ENCODE results near the gene CLPX.
"Not testable (repeated sequence)": the region's sequence is repeated elsewhere in the genome, so short reads cannot be mapped to it uniquely, and the experiment has no call there.

The CLPX gene

DNA sequence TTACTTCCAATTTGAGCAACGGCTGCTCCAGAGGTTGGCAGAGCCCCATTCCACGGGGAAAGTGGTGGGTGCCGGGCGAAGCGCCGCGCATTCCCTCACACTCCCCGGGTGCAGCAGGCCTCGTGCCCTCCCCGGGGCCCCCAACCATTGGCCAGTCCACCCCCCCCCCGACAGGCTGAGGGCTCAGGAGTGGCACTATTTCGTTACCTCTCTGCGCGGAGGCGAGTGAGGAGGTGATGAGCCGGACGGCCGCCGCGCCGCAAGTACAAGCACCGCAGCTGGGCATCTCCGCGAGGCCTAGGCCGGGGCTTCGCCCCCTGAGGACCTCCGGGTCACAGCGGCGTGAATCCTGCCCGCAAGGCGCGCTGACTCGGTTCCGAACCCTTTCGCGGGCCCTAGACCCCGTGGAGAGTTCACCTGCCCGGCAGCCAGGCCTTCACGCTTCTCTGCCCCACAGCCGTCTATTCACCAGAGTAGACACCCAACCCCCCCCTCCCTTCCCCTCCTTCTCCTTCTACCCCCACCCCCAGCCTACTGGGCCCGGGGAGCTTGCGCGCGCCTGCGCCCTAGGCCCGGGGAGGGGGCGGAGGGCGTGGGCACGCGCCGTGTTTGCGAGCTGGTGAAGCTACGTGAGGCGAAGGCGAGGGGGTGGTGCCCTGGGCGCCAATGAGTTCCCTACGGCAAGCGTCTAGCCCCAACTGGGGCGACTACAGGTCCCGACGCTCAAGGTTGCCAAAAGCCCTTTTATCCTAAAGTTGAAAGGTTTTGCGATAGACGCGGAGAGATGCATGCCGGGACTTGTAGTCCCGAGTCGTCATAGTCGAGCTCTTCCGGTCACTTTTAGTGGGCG lies at the start of gene CLPX:
CLPX (minus strand) TSS at position 475 of the 850 bp plus-strand sequence; CDS start at position 286, 189 bp downstream.
- peak within 1 kb of the TSS; percentile 92 for H3K4me3 Mint-ChIP-seq
- H3K36me3 Mint-ChIP-seq (ENCODE audit: low read depth) = peaks cover 26% of the 10 kb centered on the region
- peak within 1 kb of the TSS; percentile 94 for H3K27ac Mint-ChIP-seq
- H3K9me3 Mint-ChIP-seq = no peaks in the 10 kb centered on the region
- no peaks in the 10 kb centered on the region for H3K27me3 Mint-ChIP-seq
- intact Hi-C loops (cut with micrococcal nuclease) = loop anchor here (2.0 kb wide), 2 partner anchors 52 to 120 kb away; partner anchors contain the start of genes PDCD7 and RNU5B-1
- peaks cover 24% of the 10 kb centered on the region for H3K4me1 Mint-ChIP-seq (ENCODE audit: low read depth)

DNA sequence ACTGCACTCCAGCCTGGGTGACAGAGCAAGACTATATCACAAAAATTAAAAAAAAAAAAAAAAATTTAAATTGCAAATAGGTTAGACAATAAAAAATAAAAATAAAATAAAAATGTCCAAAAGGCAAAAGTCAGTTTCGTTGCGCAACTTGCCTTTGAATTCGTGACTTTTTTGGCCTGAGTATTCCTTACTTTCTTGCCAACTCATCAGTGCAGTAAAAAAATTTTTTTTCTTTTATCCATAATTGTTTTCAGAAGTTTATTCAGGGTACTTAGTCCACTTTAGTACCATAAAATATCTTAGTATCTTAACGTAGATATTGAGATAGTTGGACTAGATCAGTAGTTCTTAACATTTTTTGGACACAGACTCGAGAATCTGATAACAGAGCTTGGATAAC lies 48.6 kb upstream of the CLPX start:
- no peak overlapping the region for H3K4me3 Mint-ChIP-seq
- no peaks in the 10 kb centered on the region for H3K36me3 Mint-ChIP-seq (ENCODE audit: low read depth)
- intact Hi-C loops (cut with micrococcal nuclease) = no loop called here
- no peaks in the 10 kb centered on the region for H3K9me3 Mint-ChIP-seq
- H3K4me1 Mint-ChIP-seq (ENCODE audit: low read depth) = peaks cover 19% of the 10 kb centered on the region
- no peaks in the 10 kb centered on the region for H3K27me3 Mint-ChIP-seq
- H3K27ac Mint-ChIP-seq = no peak overlapping the region

DNA sequence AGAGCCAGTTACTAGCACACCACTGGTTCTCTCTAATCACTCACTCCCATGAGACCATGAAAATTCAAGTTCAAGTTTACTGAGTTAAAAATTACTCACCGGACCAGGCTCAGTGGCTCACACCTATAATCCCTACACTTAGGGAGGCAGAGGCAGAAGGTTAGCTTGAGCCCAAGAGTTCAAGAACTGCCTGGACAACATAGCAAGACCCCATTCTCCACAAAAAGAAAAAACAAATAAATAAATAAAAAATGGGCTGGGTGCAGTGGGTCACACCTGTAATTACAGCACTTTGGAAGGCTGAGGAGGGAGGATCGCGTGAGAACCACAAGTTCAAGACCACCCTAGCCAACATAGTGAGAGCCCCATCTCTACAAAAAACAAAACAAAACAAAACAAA lies 47.4 kb upstream of the CLPX start:
- H3K36me3 Mint-ChIP-seq (ENCODE audit: low read depth) = no peaks in the 10 kb centered on the region
- no peaks in the 10 kb centered on the region for H3K27me3 Mint-ChIP-seq
- intact Hi-C loops (cut with micrococcal nuclease) = no loop called here
- peaks cover 15% of the 10 kb centered on the region for H3K4me1 Mint-ChIP-seq (ENCODE audit: low read depth)
- no peak overlapping the region for H3K4me3 Mint-ChIP-seq
- no peaks in the 10 kb centered on the region for H3K9me3 Mint-ChIP-seq
- H3K27ac Mint-ChIP-seq = no peak overlapping the region

- intact Hi-C loops (cut with micrococcal nuclease) = no loop called here
- no peaks in the 10 kb centered on the region for H3K9me3 Mint-ChIP-seq
- no peaks in the 10 kb centered on the region for H3K36me3 Mint-ChIP-seq (ENCODE audit: low read depth)
- H3K27ac Mint-ChIP-seq = no peak overlapping the region
- no peak overlapping the region for H3K4me3 Mint-ChIP-seq
- H3K27me3 Mint-ChIP-seq = no peaks in the 10 kb centered on the region
- H3K4me1 Mint-ChIP-seq (ENCODE audit: low read depth) = peaks cover 9% of the 10 kb centered on the region
These were observed 46.2 kb upstream of the CLPX start for GRCh38 chr15:65231306-65231705.

DNA sequence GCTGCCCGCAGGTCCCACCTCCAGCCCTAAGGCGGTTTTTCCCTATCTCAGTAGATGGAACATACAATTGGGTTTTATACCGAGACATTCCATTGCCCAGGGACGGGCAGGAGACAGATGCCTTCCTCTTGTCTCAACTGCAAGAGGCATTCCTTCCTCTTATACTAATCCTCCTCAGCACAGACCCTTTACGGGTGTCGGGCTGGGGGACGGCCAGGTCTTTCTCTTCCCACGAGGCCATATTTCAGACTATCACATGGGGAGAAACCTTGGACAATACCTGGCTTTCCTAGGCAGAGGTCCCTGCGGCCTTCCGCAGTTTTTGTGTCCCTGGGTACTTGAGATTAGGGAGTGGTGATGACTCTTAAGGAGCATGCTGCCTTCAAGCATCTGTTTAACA lies 41.8 kb upstream of the CLPX start:
- H3K27me3 Mint-ChIP-seq = not testable (repeated sequence)

GRCh38 chr15:65226221-65226620 lies 41.1 kb upstream of the CLPX start:
- H3K4me3 Mint-ChIP-seq = no peak overlapping the region
- H3K27ac Mint-ChIP-seq = no peak overlapping the region
- H3K4me1 Mint-ChIP-seq (ENCODE audit: low read depth) = peaks cover 8% of the 10 kb centered on the region
- intact Hi-C loops (cut with micrococcal nuclease) = no loop called here
- H3K9me3 Mint-ChIP-seq = no peaks in the 10 kb centered on the region
- H3K36me3 Mint-ChIP-seq (ENCODE audit: low read depth) = no peaks in the 10 kb centered on the region
- H3K27me3 Mint-ChIP-seq = no peaks in the 10 kb centered on the region

More for the DNA sequence above, 41.8 kb upstream of the CLPX start:
- H3K9me3 Mint-ChIP-seq; H3K27ac Mint-ChIP-seq; H3K4me3 Mint-ChIP-seq; H3K36me3 Mint-ChIP-seq (ENCODE audit: low read depth); intact Hi-C loops (cut with micrococcal nuclease): not testable (repeated sequence)
- peaks cover 14% of the 10 kb centered on the region for H3K4me1 Mint-ChIP-seq (ENCODE audit: low read depth)

DNA sequence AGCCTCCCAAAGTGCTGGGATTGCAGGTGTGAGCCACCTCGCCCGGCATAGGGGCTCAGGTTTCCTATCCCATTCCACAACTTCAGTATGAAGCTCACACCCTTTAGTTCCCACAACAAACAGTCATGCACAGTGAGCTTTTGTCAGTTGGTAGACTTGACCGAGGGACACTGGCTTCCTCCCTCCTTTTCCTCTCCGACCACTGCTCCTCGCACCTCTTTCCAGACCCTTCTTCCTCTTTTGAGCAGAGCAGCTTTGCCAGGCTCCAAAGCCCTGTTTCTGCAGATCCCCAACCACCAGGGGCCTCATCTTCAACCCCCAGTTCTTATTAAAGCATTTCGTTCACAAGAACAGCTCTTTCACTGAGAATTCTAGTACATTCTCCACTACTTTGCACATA lies 38.9 kb upstream of the CLPX start:
- no peaks in the 10 kb centered on the region for H3K9me3 Mint-ChIP-seq
- H3K4me1 Mint-ChIP-seq (ENCODE audit: low read depth) = peaks cover 6% of the 10 kb centered on the region
- H3K27me3 Mint-ChIP-seq = no peaks in the 10 kb centered on the region
- no peak overlapping the region for H3K4me3 Mint-ChIP-seq
- intact Hi-C loops (cut with micrococcal nuclease) = no loop called here
- no peaks in the 10 kb centered on the region for H3K36me3 Mint-ChIP-seq (ENCODE audit: low read depth)
- H3K27ac Mint-ChIP-seq = no peak overlapping the region

GRCh38 chr15:65222891-65223290 lies 37.7 kb upstream of the CLPX start:
- no peaks in the 10 kb centered on the region for H3K27me3 Mint-ChIP-seq
- H3K36me3 Mint-ChIP-seq (ENCODE audit: low read depth) = no peaks in the 10 kb centered on the region
- no peak overlapping the region for H3K4me3 Mint-ChIP-seq
- no peak overlapping the region for H3K27ac Mint-ChIP-seq
- H3K4me1 Mint-ChIP-seq (ENCODE audit: low read depth) = peaks cover 6% of the 10 kb centered on the region
- no peaks in the 10 kb centered on the region for H3K9me3 Mint-ChIP-seq
- intact Hi-C loops (cut with micrococcal nuclease) = no loop called here

- Mint-ChIP-seq H3K4me1 (ENCODE audit: low read depth) (peaks cover 6% of the 10 kb centered on the region), H3K27ac (no peak overlapping the region), H3K9me3 (no peaks in the 10 kb centered on the region), H3K36me3 (ENCODE audit: low read depth) (no peaks in the 10 kb centered on the region), H3K27me3 (no peaks in the 10 kb centered on the region), H3K4me3 (no peak overlapping the region)
- intact Hi-C loops (cut with micrococcal nuclease) = no loop called here
These were observed 36.6 kb upstream of the CLPX start for GRCh38 chr15:65221697-65222096.

- H3K27ac Mint-ChIP-seq = no peak overlapping the region
- peaks cover 4% of the 10 kb centered on the region for H3K4me1 Mint-ChIP-seq (ENCODE audit: low read depth)
- no peaks in the 10 kb centered on the region for H3K9me3 Mint-ChIP-seq
- H3K4me3 Mint-ChIP-seq = no peak overlapping the region
- no peaks in the 10 kb centered on the region for H3K27me3 Mint-ChIP-seq
- H3K36me3 Mint-ChIP-seq (ENCODE audit: low read depth) = no peaks in the 10 kb centered on the region
- intact Hi-C loops (cut with micrococcal nuclease) = no loop called here
These were observed 34.0 kb upstream of the CLPX start for GRCh38 chr15:65219137-65219536.

GRCh38 chr15:65217526-65218482 lies 32.7 kb upstream of the CLPX start:
- Mint-ChIP-seq H3K4me1 (ENCODE audit: low read depth) (no peaks in the 10 kb centered on the region), H3K4me3 (no peak overlapping the region), H3K9me3 (no peaks in the 10 kb centered on the region), H3K27me3 (no peaks in the 10 kb centered on the region), H3K36me3 (ENCODE audit: low read depth) (no peaks in the 10 kb centered on the region), H3K27ac (no peak overlapping the region)
- intact Hi-C loops (cut with micrococcal nuclease) = no loop called here

- Mint-ChIP-seq H3K9me3 (no peaks in the 10 kb centered on the region), H3K27ac (no peak overlapping the region), H3K36me3 (ENCODE audit: low read depth) (no peaks in the 10 kb centered on the region), H3K4me3 (no peak overlapping the region), H3K4me1 (ENCODE audit: low read depth) (no peaks in the 10 kb centered on the region), H3K27me3 (no peaks in the 10 kb centered on the region)
- intact Hi-C loops (cut with micrococcal nuclease) = no loop called here
These were observed 30.4 kb upstream of the CLPX start for GRCh38 chr15:65215496-65215895.

- Mint-ChIP-seq H3K27ac (no peak overlapping the region), H3K4me1 (ENCODE audit: low read depth) (no peaks in the 10 kb centered on the region), H3K36me3 (ENCODE audit: low read depth) (no peaks in the 10 kb centered on the region), H3K9me3 (no peaks in the 10 kb centered on the region), H3K27me3 (no peaks in the 10 kb centered on the region), H3K4me3 (no peak overlapping the region)
- intact Hi-C loops (cut with micrococcal nuclease) = no loop called here
These were observed 28.9 kb upstream of the CLPX start for GRCh38 chr15:65214010-65214409.

- intact Hi-C loops (cut with micrococcal nuclease) = no loop called here
- H3K9me3 Mint-ChIP-seq = no peaks in the 10 kb centered on the region
- H3K27ac Mint-ChIP-seq = no peak overlapping the region
- no peaks in the 10 kb centered on the region for H3K27me3 Mint-ChIP-seq
- H3K36me3 Mint-ChIP-seq (ENCODE audit: low read depth) = no peaks in the 10 kb centered on the region
- no peak overlapping the region for H3K4me3 Mint-ChIP-seq
- no peaks in the 10 kb centered on the region for H3K4me1 Mint-ChIP-seq (ENCODE audit: low read depth)
These were observed 28.1 kb upstream of the CLPX start for GRCh38 chr15:65213241-65213640.
